K562 (cell line): ENCODE measurements around the gene HELZ2. TPM values are rescaled to one million over a fixed set of nuclear protein-coding genes. Genes with fewer than 3 reads are reported as not detected.

Experiments used
- ATAC-seq: fragments of 200-7000 bp; cut with Tn5 transposase; 3 replicates; pipeline ENCODE4 v1.9.1; 2020; ENCODE audit warnings: moderate library complexity
- BruUV-seq: library from RNA; stranded (reverse); fragments of 400-500 nt; replicated peaks from 2 replicates; lab custom pipeline; 2021; lab: Mats Ljungman, UMichigan
- CTCF ChIA-PET: fragments of 300-600 bp; formaldehyde crosslinking; extraction: SDS; loops from one replicate; lab custom pipeline; 2021; ENCODE audit warnings: low intra/inter-chr PET ratio; lab: Yijun Ruan, JAX
- POLR2A ChIA-PET: fragments of 300-600, 350-650 bp; sonication (Branson Sonifier 250); formaldehyde crosslinking; extraction: SDS; loops from one replicate; lab custom pipeline; 2021; ENCODE audit warnings: antibody characterized with exemption, inconsistent platforms; lab: Yijun Ruan, JAX
- DNase-seq, 4 experiments: peaks; one replicate each; pipeline versions ENCODE4 v3.0.0 to v3.0.0-alpha.2; 2011 to 2018; ENCODE audit warnings: low spot score in 3 of 4, mixed read lengths in 3 of 4; ENCODE audit errors: extremely low read depth in 1 of 4
- FAIRE-seq: peaks from 2 replicates; lab custom pipeline; 2011; peaks lifted over from hg19 to GRCh38; lab: Jason Lieb, UNC
- H2AFZ ChIP-seq: 2 replicates; pipeline ENCODE4 v1.6.0; 2011; ENCODE audit warnings: low read depth, low read length, control low read depth, inconsistent platforms
- H3K27ac ChIP-seq: fragments of 200-600 bp; 3 replicates; pipeline ENCODE4 v1.8.0; 2011; ENCODE audit warnings: low read depth, mild to moderate bottlenecking, control low read depth, inconsistent platforms, low read length, moderate library complexity, mixed read lengths; ENCODE audit errors: extremely low read depth
- H3K27me3 ChIP-seq, 2 experiments: fragments of 300-600 bp in 1 of 2; 2 replicates in 1 of 2; 3 replicates in 1 of 2; pipeline versions ENCODE4 v1.6.0 to v1.8.0; 2011; ENCODE audit warnings: inconsistent platforms in 2 of 2, low read length in 2 of 2, mild to moderate bottlenecking in 1 of 2, mixed read lengths in 1 of 2, moderate library complexity in 1 of 2; ENCODE audit not compliant: control insufficient read depth in 2 of 2, insufficient read depth in 2 of 2
- H3K36me3 ChIP-seq: fragments of 300-600 bp; 3 replicates; pipeline ENCODE4 v1.8.0; 2011; ENCODE audit warnings: mild to moderate bottlenecking, low read length, inconsistent platforms; ENCODE audit not compliant: control insufficient read depth, insufficient read depth
- H3K4me1 ChIP-seq, 2 experiments: fragments of 200-600 bp in 1 of 2; replicated peaks in 1 of 2; 2 replicates in 1 of 2; 3 replicates in 1 of 2; pipeline versions ENCODE4 v1.5.1 to v1.8.0; 2011; ENCODE audit warnings: inconsistent platforms in 2 of 2, low read length in 2 of 2, mild to moderate bottlenecking in 1 of 2, mixed read lengths in 1 of 2, moderate library complexity in 1 of 2; ENCODE audit not compliant: control insufficient read depth in 2 of 2, insufficient read depth in 2 of 2
- H3K4me2 ChIP-seq: 2 replicates; pipeline ENCODE4 v1.6.1; 2011; ENCODE audit warnings: low read length, control low read depth, inconsistent platforms, mixed read lengths; ENCODE audit not compliant: insufficient read depth
- H3K4me3 ChIP-seq: fragments of 200-600 bp; sonication (generic), shearing (Covaris generic); 2 replicates; pipeline ENCODE4 v1.5.1; 2016; ENCODE audit warnings: control low read depth, inconsistent platforms
- H3K79me2 ChIP-seq: fragments of 200-600 bp; 3 replicates; pipeline ENCODE4 v1.8.0; 2011; ENCODE audit warnings: low read length, inconsistent platforms; ENCODE audit not compliant: control insufficient read depth, insufficient read depth
- H3K9ac ChIP-seq, 2 experiments: 2 replicates each; pipeline versions ENCODE4 v1.6.0 to v1.6.1; 2011; ENCODE audit warnings: low read depth in 2 of 2, low read length in 2 of 2, control low read depth in 1 of 2, inconsistent platforms in 1 of 2, mild to moderate bottlenecking in 1 of 2, mixed read lengths in 1 of 2; ENCODE audit not compliant: insufficient read depth in 1 of 2
- H3K9me1 ChIP-seq: one replicate; pipeline ENCODE4 v1.6.0; 2011; ENCODE audit warnings: inconsistent platforms, mild to moderate bottlenecking, low read length, moderate library complexity; ENCODE audit not compliant: control insufficient read depth, insufficient read depth
- H3K9me3 ChIP-seq: replicated peaks from 2 replicates; pipeline ENCODE4 v1.5.1; 2011; ENCODE audit warnings: low read depth, low read length, inconsistent platforms; ENCODE audit not compliant: control insufficient read depth, insufficient read depth
- H4K20me1 ChIP-seq: replicated peaks from 2 replicates; pipeline ENCODE4 v1.6.1; 2011; ENCODE audit warnings: low read length, inconsistent platforms, mixed read lengths; ENCODE audit not compliant: control insufficient read depth, insufficient read depth
- CTBP1 ChIP-seq: fragments of 450-650 bp; IDR thresholded peaks from 2 replicates; pipeline ENCODE4 v1.6.1; 2016; ENCODE audit warnings: borderline replicate concordance
- FUS ChIP-seq: fragments of 200-400 bp; formaldehyde crosslinking; optimal IDR thresholded peaks from 2 replicates; pipeline ENCODE3; 2017; ENCODE audit warnings: low read depth, low read length
- GATAD2B ChIP-seq: fragments of 450-650 bp; IDR thresholded peaks from 2 replicates; pipeline ENCODE4 v1.6.1; 2017; ENCODE audit warnings: mild to moderate bottlenecking, borderline replicate concordance
- MXD1 ChIP-seq: fragments of 250-450 bp; sonication (Bioruptor Pico); IDR thresholded peaks from 2 replicates; pipeline ENCODE4 v1.8.0; 2021; ENCODE audit warnings: borderline replicate concordance, mild to moderate bottlenecking, moderate library complexity; ENCODE audit not compliant: poor library complexity, severe bottlenecking
- NR4A1 ChIP-seq, 2 experiments: fragments of 250-450 bp in 1 of 2; fragments of 450-650 bp in 1 of 2; sonication (Bioruptor Pico) in 1 of 2; IDR thresholded peaks; 2 replicates each; pipeline versions ENCODE4 v1.4.0 to v1.6.1; 2016 to 2020; ENCODE audit warnings: mild to moderate bottlenecking in 2 of 2, missing compliant biosample characterization in 1 of 2, missing genetic modification characterization in 1 of 2, moderate library complexity in 1 of 2
- SMAD1 ChIP-seq: fragments of 150-350 bp; IDR thresholded peaks from 2 replicates; pipeline ENCODE4 v1.6.1; 2014; ENCODE audit warnings: low read length, low read depth; ENCODE audit not compliant: partially characterized antibody
- SMARCE1 ChIP-seq: fragments of 450-650 bp; IDR thresholded peaks from 2 replicates; pipeline ENCODE4 v1.7.1; 2016; ENCODE audit warnings: mild to moderate bottlenecking
- STAG1 ChIP-seq: sonication (generic); formaldehyde crosslinking; IDR thresholded peaks from 2 replicates; pipeline ENCODE4 v1.5.0; 2020; ENCODE audit warnings: missing genetic modification reagents, borderline replicate concordance
- TCF7 ChIP-seq: sonication (generic); IDR thresholded peaks from 2 replicates; pipeline ENCODE4 v1.6.1; 2016; ENCODE audit warnings: antibody characterized with exemption, borderline replicate concordance
- UBTF ChIP-seq, 2 experiments: IDR thresholded peaks; 2 replicates each; pipeline ENCODE4 v1.6.1; 2012; ENCODE audit warnings: improper control_type of control experiment in 2 of 2, low read depth in 2 of 2, low read length in 2 of 2, borderline replicate concordance in 1 of 2
- YY1 ChIP-seq, 3 experiments: IDR thresholded peaks; 2 replicates each; pipeline ENCODE4 v1.6.1; 2011; ENCODE audit warnings: low read length in 2 of 3, mild to moderate bottlenecking in 2 of 3, moderate library complexity in 2 of 3, borderline replicate concordance in 1 of 3, control low read depth in 1 of 3, low read depth in 1 of 3; ENCODE audit not compliant: insufficient read depth in 3 of 3, insufficient replicate concordance in 2 of 3, control insufficient read depth in 1 of 3, insufficient read length in 1 of 3; ENCODE audit errors: extremely low read depth in 1 of 3
- ZNF655 ChIP-seq: fragments of 250-450 bp; sonication (Bioruptor Pico); IDR thresholded peaks from 2 replicates; pipeline ENCODE4 v1.5.0; 2021
- WGBS: fragments of 100-300 bp; shearing (Covaris generic); methylation state at CpG from one replicate; pipeline ENCODE4 v1.1.6; 2016; ENCODE audit warnings: low coverage, mixed read lengths; ENCODE audit not compliant: insufficient coverage; ENCODE audit errors: missing lambda C conversion rate; 5-methylcytosine and 5-hydroxymethylcytosine counted together
- in situ Hi-C: fragments of 300-500 bp; cut with MboI; formaldehyde crosslinking; loops from 4 replicates; pipeline ENCODE4 v1.15.0; 2018; ENCODE audit warnings: inconsistent platforms, mixed read lengths
- intact Hi-C: fragments of 100-400 bp; cut with micrococcal nuclease; formaldehyde crosslinking; loops from 2 replicates; pipeline ENCODE4 v1.14.2; 2022
- polyA plus RNA-seq, 8 experiments: library from polyadenylated mRNA; depleted of rRNA in 4 of 8; stranded (reverse) in 5 of 8; unstranded in 3 of 8; fragments of >200 nt; fragmentation: Nextera tagmentation in 2 of 8; fragmentation: Illumina TruSeq in 1 of 8; extraction: Ambion mirVana in 2 of 8; extraction: Trizol in 1 of 8; gene quantifications; 2 replicates each; pipeline versions ENCODE4 v1.2.1 to v1.2.3, GENCODE V29; 2011 to 2014; ENCODE audit warnings: inconsistent platforms in 1 of 8, missing spikeins in 1 of 8
- total RNA-seq, 7 experiments: library from RNA; depleted of rRNA in 6 of 7; stranded (reverse); fragments of >200 nt in 6 of 7; fragmentation: Illumina TruSeq in 2 of 7; extraction: Trizol in 2 of 7; gene quantifications; 2 replicates each; pipeline versions ENCODE4 v1.2.1 to v1.2.3, GENCODE V29; 2011 to 2021; ENCODE audit warnings: low replicate concordance in 1 of 7

The HELZ2 gene
- total and polyA plus RNA-seq, 9 of the 15 experiments (the other 6 are each of a cell fraction or from before 2014, with no cell fraction given): 0.03 to 7.8 (median 2.9) TPM; not detected in 1

- in situ Hi-C loops: no loop called here
- Histone ChIP-seq H3K27ac (no peak overlapping the region), H3K4me1 (no peaks in the 10 kb centered on the region; a peak in 1 of 5 replicates), H3K27me3 (no peaks in the 10 kb centered on the region), H3K9ac (no peak overlapping the region), H3K9me3 (0 out of 2 replicates have a peak, but pooled peaks cover 2% of the 10 kb centered on the region), H2AFZ (no peak overlapping the region), H3K4me2 (no peak overlapping the region), H3K79me2 (peaks cover 7% of the 10 kb centered on the region; the same call in 2 of the 3 replicates), H4K20me1 (no peaks in the 10 kb centered on the region), H3K4me3 (no peak overlapping the region), H3K9me1 (no peaks in the 10 kb centered on the region), H3K36me3 (peaks cover 22% of the 10 kb centered on the region; the same call in 2 of the 3 replicates)
- BruUV-seq: no TSS peak
- intact Hi-C loops: no loop called here
- 96% methylated on average over 9 of the region's 9 CpGs for WGBS
- no peak for ATAC-seq
- TF ChIP-seq STAG1 (CRISPR knock-in tag): no peak
- TF ChIP-seq MXD1: no peak
- no peak for TF ChIP-seq SMAD1
- no peak for TF ChIP-seq ZNF655 (CRISPR knock-in tag)
- TF ChIP-seq NR4A1 (CRISPR knock-in tag; IDR thresholded peaks at IDR 0.05): no peak
- no peak for TF ChIP-seq NR4A1 (tag; IDR thresholded peaks at IDR 0.05)
- no peak for TF ChIP-seq UBTF (IDR thresholded peaks at IDR 0.05; ENCODE audit: borderline replicate concordance in 1 of 2, low read depth in 2 of 2, low read length in 2 of 2)
- no peak for TF ChIP-seq YY1 (IDR thresholded peaks at IDR 0.05; ENCODE audit: borderline replicate concordance in 1 of 3, control insufficient read depth in 1 of 3, extremely low read depth in 1 of 3, insufficient read depth in 3 of 3, insufficient read length in 1 of 3, insufficient replicate concordance in 2 of 3, low read depth in 1 of 3, low read length in 2 of 3)
- no peak for TF ChIP-seq CTBP1
- no peak for TF ChIP-seq TCF7
- no peak for TF ChIP-seq SMARCE1
- TF ChIP-seq GATAD2B: no peak
- TF ChIP-seq FUS: no peak
- TF ChIP-seq, all 486 proteins: peak for 0
- DNase-seq (no peak), FAIRE-seq (no peak)
- CTCF ChIA-PET: no interaction called here
- POLR2A ChIA-PET: no interaction called here
Observed at GRCh38 chr20:63606686-63607085, 32.6 kb upstream of the HELZ2 start.
